DND-41 (cell line): Measurements from ENCODE around the gene SCCPDH.
"Not testable (repeated sequence)": the region's sequence is repeated elsewhere in the genome, so short reads cannot be mapped to it uniquely, and the experiment has no call there.

ENCODE experiments used
- ATAC-seq: fragments of 200-7000 bp; cut with Tn5 transposase; 3 replicates; pipeline ENCODE4 v1.9.1; 2021; ENCODE audit warnings: low read depth; ENCODE audit not compliant: insufficient read depth
- DNase-seq: peaks from one replicate; pipeline ENCODE4 v3.0.0-alpha.2; 2020
- H2AFZ ChIP-seq: 2 replicates; pipeline ENCODE4 v1.6.0; 2012; ENCODE audit warnings: low read depth, low read length
- H3K27ac ChIP-seq: 2 replicates; pipeline ENCODE4 v1.5.1; 2012; ENCODE audit warnings: low read length, inconsistent platforms
- H3K27me3 ChIP-seq: fragments of 200-600 bp; sonication (generic); 2 replicates; pipeline ENCODE4 v1.6.0; 2012; ENCODE audit warnings: low read length, mild to moderate bottlenecking, inconsistent platforms; ENCODE audit not compliant: insufficient read depth, poor library complexity
- H3K36me3 ChIP-seq: 2 replicates; pipeline ENCODE4 v1.5.1; 2012; ENCODE audit warnings: low read length, inconsistent platforms; ENCODE audit not compliant: insufficient read depth
- H3K4me1 ChIP-seq: 2 replicates; pipeline ENCODE4 v1.5.1; 2012; ENCODE audit warnings: mild to moderate bottlenecking, low read length; ENCODE audit not compliant: insufficient read depth
- H3K4me2 ChIP-seq: 2 replicates; pipeline ENCODE4 v1.6.0; 2012; ENCODE audit warnings: mild to moderate bottlenecking, moderate library complexity, low read length, inconsistent platforms; ENCODE audit not compliant: insufficient read depth
- H3K4me3 ChIP-seq, 2 experiments: fragments of 200-600 bp in 1 of 2; shearing (Covaris generic) in 1 of 2; 2 replicates each; pipeline ENCODE4 v1.5.1; 2012 to 2016; ENCODE audit warnings: inconsistent platforms in 2 of 2, low read length in 2 of 2, mild to moderate bottlenecking in 2 of 2, low read depth in 1 of 2, moderate library complexity in 1 of 2
- H3K79me2 ChIP-seq: 2 replicates; pipeline ENCODE4 v1.6.0; 2012; ENCODE audit warnings: low read length, inconsistent platforms; ENCODE audit not compliant: insufficient read depth
- H3K9ac ChIP-seq: 2 replicates; pipeline ENCODE4 v1.6.0; 2012; ENCODE audit warnings: low read depth, mild to moderate bottlenecking, inconsistent platforms, low read length, moderate library complexity
- H3K9me3 ChIP-seq: 2 replicates; pipeline ENCODE4 v1.5.1; 2012; ENCODE audit warnings: low read length, moderate library complexity, mild to moderate bottlenecking, inconsistent platforms; ENCODE audit not compliant: insufficient read depth, severe bottlenecking
- H4K20me1 ChIP-seq: 2 replicates; pipeline ENCODE4 v1.6.0; 2012; ENCODE audit warnings: low read length; ENCODE audit not compliant: insufficient read depth
- CTCF ChIP-seq: IDR thresholded peaks from 2 replicates; pipeline ENCODE4 v1.5.1; 2012; ENCODE audit warnings: borderline replicate concordance, low read length, moderate library complexity, mild to moderate bottlenecking; ENCODE audit not compliant: poor library complexity, severe bottlenecking; ENCODE audit errors: extremely low read depth
- EZH2 ChIP-seq: IDR thresholded peaks from 3 replicates; pipeline ENCODE4 v1.6.1; 2012; ENCODE audit warnings: borderline replicate concordance, low read depth, mild to moderate bottlenecking, moderate library complexity, low read length, inconsistent platforms; ENCODE audit not compliant: severe bottlenecking

SCCPDH gene

GRCh38 chr1:246728311-246728710 lies 4.1 kb downstream of the SCCPDH start:
- Histone ChIP-seq H3K4me1 (peaks cover 23% of the 10 kb centered on the region), H3K9me3 (peaks cover 16% of the 10 kb centered on the region), H4K20me1 (peaks cover 5% of the 10 kb centered on the region; the same call in 1 of the 2 replicates), H3K36me3 (peaks cover 64% of the 10 kb centered on the region), H3K79me2 (peaks cover 65% of the 10 kb centered on the region), H3K4me3 (no peak overlapping the region), H3K27ac (no peak overlapping the region), H2AFZ (no peak overlapping the region), H3K27me3 (no peaks in the 10 kb centered on the region), H3K4me2 (no peak overlapping the region), H3K9ac (no peak overlapping the region)
- no peak for ATAC-seq
- no peak for TF ChIP-seq EZH2
- TF ChIP-seq CTCF: no peak
- no peak for DNase-seq

- not testable (repeated sequence) for H3K4me3 ChIP-seq, H2AFZ ChIP-seq, DNase-seq, H3K27me3 ChIP-seq, H4K20me1 ChIP-seq, ATAC-seq, H3K27ac ChIP-seq, H3K9ac ChIP-seq, H3K4me2 ChIP-seq
- H3K9me3 ChIP-seq: peaks cover 16% of the 10 kb centered on the region
- H3K4me1 ChIP-seq: peaks cover 17% of the 10 kb centered on the region
- peaks cover 58% of the 10 kb centered on the region for H3K79me2 ChIP-seq
- peaks cover 71% of the 10 kb centered on the region for H3K36me3 ChIP-seq
Observed at GRCh38 chr1:246729040-246729439, 4.8 kb downstream of the SCCPDH start.

GRCh38 chr1:246730839-246731238 lies 6.6 kb downstream of the SCCPDH start:
- H3K36me3 ChIP-seq: peaks cover 89% of the 10 kb centered on the region
- H3K79me2 ChIP-seq: peaks cover 43% of the 10 kb centered on the region
- no peak for TF ChIP-seq CTCF
- no peak for TF ChIP-seq EZH2

GRCh38 chr1:246731873-246732272 lies 7.7 kb downstream of the SCCPDH start:
- not testable (repeated sequence) for H3K4me3 ChIP-seq, H3K9ac ChIP-seq, H3K4me2 ChIP-seq, H4K20me1 ChIP-seq, H3K27me3 ChIP-seq, ATAC-seq, H3K4me1 ChIP-seq, H3K27ac ChIP-seq, H2AFZ ChIP-seq, DNase-seq
- peaks cover 33% of the 10 kb centered on the region for H3K79me2 ChIP-seq
- peaks cover 16% of the 10 kb centered on the region for H3K9me3 ChIP-seq
- H3K36me3 ChIP-seq: peaks cover 92% of the 10 kb centered on the region

More at GRCh38 chr1:246730839-246731238, 6.6 kb downstream of the SCCPDH start:
- Histone ChIP-seq H3K4me3 (no peak overlapping the region), H3K4me1 (peaks cover 5% of the 10 kb centered on the region), H3K9ac (no peak overlapping the region), H3K27me3 (no peaks in the 10 kb centered on the region), H2AFZ (no peak overlapping the region), H3K4me2 (no peak overlapping the region), H4K20me1 (peaks cover 5% of the 10 kb centered on the region; the same call in 1 of the 2 replicates), H3K27ac (no peak overlapping the region), H3K9me3 (peaks cover 16% of the 10 kb centered on the region)
- DNase-seq (no peak), ATAC-seq (no peak)
